ENCODE results near the gene HOXC13. TPM values are rescaled to one million over a fixed set of nuclear protein-coding genes. Genes with fewer than 3 reads are reported as not detected.

HOXC13 gene, protein sequence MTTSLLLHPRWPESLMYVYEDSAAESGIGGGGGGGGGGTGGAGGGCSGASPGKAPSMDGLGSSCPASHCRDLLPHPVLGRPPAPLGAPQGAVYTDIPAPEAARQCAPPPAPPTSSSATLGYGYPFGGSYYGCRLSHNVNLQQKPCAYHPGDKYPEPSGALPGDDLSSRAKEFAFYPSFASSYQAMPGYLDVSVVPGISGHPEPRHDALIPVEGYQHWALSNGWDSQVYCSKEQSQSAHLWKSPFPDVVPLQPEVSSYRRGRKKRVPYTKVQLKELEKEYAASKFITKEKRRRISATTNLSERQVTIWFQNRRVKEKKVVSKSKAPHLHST
- total RNA-seq, result not detected

DNA sequence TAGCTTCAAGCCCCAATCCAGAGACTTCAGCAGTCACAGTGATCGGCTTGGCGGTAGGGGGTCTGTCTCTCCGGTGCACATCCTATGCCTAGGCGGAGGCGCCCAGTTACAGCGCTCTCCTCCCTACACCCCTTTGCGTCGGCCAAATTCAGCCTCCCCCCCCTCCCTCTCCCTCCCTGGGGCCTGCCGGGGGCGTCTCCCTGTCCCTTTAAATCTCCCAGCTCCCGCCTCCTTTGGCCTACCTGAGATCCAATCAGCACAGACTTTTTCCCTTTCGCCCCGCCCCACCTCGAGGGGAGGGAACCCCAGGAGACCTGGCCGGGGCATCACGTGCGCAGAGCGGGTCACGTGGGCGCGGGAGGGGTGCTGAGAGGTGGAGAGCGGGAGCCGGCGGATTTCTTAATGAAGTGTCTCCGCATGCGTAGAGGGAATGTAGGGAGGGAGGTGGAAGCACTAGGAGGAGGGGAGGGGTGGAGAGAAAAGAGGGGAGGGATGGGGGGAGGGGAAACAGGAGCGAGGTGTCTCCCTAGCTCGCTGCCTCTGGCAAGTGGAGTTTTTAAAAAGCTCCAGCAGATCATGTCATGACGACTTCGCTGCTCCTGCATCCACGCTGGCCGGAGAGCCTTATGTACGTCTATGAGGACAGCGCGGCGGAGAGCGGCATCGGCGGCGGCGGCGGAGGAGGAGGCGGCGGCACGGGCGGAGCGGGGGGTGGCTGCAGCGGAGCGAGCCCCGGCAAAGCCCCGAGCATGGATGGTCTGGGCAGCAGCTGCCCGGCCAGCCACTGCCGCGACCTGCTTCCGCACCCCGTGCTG, at the start of gene HOXC13:
HOXC13 (plus strand) TSS at position 506 of the 815 bp plus-strand sequence; CDS start at position 582, 76 bp downstream.
- intact Hi-C loops (cut with micrococcal nuclease), result no loop called here
- CTCF ChIA-PET, result interaction anchor here (2.7 kb wide), 1 partner anchor 67 kb away, joined by 8 read pairs; no protein-coding TSS in a partner anchor
- POLR2A ChIA-PET, result no interaction called here
- H3K4me1 Mint-ChIP-seq (ENCODE audit: low read depth), result peaks cover 8% of the 10 kb centered on the region
- no peaks in the 10 kb centered on the region for H3K9me3 Mint-ChIP-seq
- no peaks in the 10 kb centered on the region for H3K36me3 Mint-ChIP-seq
- peak within 1 kb of the TSS; percentile 21 for H3K4me3 Mint-ChIP-seq
- no peak within 1 kb of the TSS for H3K27ac Mint-ChIP-seq
- peaks cover 77% of the 10 kb centered on the region for H3K27me3 Mint-ChIP-seq
- DNase-seq, result peak; percentile 55

DNA sequence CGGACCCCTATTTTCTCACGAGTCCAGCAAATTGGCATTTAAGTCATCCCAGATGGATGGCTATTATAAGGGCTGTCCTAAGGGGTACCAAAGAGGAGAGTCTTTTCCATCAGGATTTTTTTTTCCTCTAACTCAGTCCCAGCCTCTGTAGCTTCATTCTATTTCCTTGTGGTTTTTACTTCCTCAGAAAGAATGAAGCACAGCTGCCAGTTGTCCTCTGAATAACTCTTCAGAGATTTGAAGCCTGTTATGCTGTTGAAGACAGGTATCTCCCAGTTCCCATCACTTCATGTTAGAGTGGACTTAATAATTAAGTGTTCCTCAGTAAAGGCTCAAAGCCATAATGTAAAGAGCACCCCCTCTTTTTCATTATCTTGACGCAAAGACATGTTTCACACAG, 48.5 kb upstream of the HOXC13 start:
- no peak for DNase-seq
- ChIA-PET POLR2A (no interaction called here), CTCF (no interaction called here)
- H3K4me1 Mint-ChIP-seq (ENCODE audit: low read depth), result no peaks in the 10 kb centered on the region
- H3K27me3 Mint-ChIP-seq, result peaks cover 37% of the 10 kb centered on the region
- H3K27ac Mint-ChIP-seq, result no peak overlapping the region
- H3K36me3 Mint-ChIP-seq, result no peaks in the 10 kb centered on the region
- intact Hi-C loops (cut with micrococcal nuclease), result no loop called here
- H3K9me3 Mint-ChIP-seq, result no peaks in the 10 kb centered on the region
- H3K4me3 Mint-ChIP-seq, result no peak overlapping the region

DNA sequence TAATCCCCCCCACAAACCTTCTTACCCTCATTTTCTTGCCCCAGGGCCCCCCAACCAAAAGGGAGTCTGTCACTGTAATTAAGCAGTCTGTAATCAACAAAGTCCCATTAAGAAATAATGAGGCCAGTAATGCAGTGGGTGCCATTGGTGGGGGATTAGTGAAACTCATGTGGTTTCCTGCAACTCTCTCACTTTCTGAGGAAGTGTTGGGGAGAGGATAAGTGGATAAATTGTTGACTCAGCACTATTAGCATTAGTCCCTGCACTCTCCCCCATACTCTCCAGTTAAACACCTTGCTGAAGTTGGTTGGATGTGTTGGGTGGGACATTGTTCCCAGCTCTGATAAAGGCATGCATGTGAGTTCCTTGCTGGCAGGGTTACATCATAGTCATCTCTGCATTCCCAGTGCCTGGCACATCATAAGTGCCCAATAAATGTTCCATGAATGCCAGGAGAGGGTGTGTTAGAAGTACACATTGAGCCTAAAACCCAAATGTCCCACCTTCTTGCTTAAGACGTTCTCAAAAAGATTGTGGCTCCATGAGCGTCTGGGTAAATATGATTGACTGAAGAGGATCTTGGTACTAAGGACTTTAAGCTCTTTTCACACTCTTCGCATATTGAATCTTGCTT, 45.8 kb upstream of the HOXC13 start:
- CTCF ChIA-PET, result interaction anchor here (0.6 kb wide), 1 partner anchor 162 kb away, joined by 3 read pairs; no protein-coding TSS in a partner anchor
- POLR2A ChIA-PET, result no interaction called here
- Mint-ChIP-seq H3K36me3 (no peaks in the 10 kb centered on the region), H3K9me3 (no peaks in the 10 kb centered on the region), H3K4me1 (ENCODE audit: low read depth) (no peaks in the 10 kb centered on the region), H3K27me3 (peaks cover 42% of the 10 kb centered on the region), H3K4me3 (no peak overlapping the region), H3K27ac (no peak overlapping the region)
- no peak for DNase-seq
- intact Hi-C loops (cut with micrococcal nuclease), result no loop called here

DNA sequence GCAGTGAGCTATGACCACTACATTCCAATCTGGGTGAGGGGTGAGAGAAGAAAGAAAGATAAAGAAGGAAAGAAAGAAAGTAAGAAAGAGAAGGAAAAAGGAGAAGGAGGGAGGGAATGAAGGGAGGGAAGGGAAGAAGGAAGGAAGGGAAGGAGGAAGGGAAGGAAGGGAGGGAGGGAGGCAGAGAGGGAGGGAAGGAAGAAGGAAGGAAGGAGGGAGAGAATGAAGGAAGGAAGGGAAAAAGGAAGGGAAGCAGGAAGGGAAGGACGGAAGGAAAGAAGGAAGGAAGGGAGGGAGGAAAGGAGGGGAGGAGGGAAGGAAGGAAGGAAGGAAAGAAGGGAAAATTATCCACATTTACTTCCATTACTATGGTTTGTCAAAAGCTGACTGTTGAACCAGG, 39.4 kb upstream of the HOXC13 start:
- Mint-ChIP-seq H3K27me3 (peaks cover 39% of the 10 kb centered on the region), H3K9me3 (no peaks in the 10 kb centered on the region), H3K36me3 (no peaks in the 10 kb centered on the region), H3K27ac (no peak overlapping the region), H3K4me1 (ENCODE audit: low read depth) (no peaks in the 10 kb centered on the region), H3K4me3 (no peak overlapping the region)
- POLR2A ChIA-PET, result no interaction called here
- DNase-seq, result no peak
- CTCF ChIA-PET, result no interaction called here
- intact Hi-C loops (cut with micrococcal nuclease), result no loop called here

DNA sequence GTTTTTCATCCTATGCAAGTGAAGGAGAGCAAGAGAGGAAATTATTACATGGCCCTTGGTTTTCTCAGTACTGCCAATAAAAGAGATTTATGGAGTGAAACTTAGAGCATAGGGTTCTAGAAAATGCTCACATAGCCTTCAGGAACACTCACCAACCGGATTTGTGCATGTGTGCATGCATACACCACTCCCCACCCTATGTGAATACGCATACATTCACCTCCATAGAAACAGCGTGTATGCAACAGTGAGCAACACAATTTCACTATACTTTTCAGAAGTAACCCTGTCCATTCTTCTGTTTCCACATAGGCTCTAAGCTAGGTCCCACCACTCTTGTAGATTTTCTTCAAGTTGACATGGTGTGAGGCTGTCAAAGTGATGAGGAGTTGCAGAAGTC, 31.5 kb upstream of the HOXC13 start:
- Mint-ChIP-seq H3K27me3 (peaks cover 17% of the 10 kb centered on the region), H3K9me3 (no peaks in the 10 kb centered on the region), H3K4me1 (ENCODE audit: low read depth) (no peaks in the 10 kb centered on the region), H3K36me3 (no peaks in the 10 kb centered on the region), H3K4me3 (no peak overlapping the region), H3K27ac (no peak overlapping the region)
- ChIA-PET CTCF (no interaction called here), POLR2A (no interaction called here)
- intact Hi-C loops (cut with micrococcal nuclease), result no loop called here
- DNase-seq, result no peak

DNA sequence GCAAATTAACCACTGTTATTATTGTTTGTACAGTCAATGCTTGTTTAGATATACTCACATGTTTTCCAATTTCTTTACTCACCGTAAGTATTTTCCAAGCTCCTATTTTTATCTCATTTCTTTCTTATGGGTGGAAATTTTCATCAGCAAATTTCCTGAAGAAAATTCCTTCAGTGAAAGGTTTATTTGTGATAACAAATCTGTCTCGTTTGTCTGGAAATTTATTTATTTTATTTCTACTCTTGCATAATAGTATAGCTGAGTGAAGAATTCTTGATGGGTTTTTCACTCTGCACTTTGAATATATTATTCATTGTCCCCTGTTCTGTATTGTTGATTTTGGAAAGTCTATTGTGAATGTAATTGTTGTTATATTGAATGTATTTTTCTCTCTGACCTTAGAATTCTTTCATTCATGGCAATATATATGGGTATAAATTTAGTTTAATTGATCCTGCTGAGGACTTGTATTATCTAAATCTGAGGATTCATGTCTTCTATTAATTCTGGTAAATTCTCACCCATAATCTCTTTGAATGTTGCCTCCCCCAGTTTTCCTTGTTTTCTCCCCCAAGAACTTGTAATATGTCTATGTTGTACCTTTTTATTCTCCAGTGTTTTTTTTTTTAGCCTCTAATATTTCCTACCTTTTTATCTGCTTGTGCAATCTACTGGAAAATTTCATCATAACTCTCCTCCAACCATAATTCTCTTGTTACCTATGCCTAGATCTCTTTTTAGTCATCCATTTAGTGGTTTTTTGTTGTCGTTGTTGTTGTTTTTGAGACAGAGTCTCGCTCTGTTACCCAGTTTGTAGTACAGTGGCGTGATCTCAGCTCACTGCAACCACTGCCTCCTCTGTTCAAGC, 21.6 kb upstream of the HOXC13 start:
- Mint-ChIP-seq H3K27me3 (peaks cover 36% of the 10 kb centered on the region), H3K27ac (no peak overlapping the region), H3K36me3 (no peaks in the 10 kb centered on the region), H3K9me3 (no peaks in the 10 kb centered on the region), H3K4me1 (ENCODE audit: low read depth) (no peaks in the 10 kb centered on the region), H3K4me3 (no peak overlapping the region)
- DNase-seq, result no peak
- POLR2A ChIA-PET, result no interaction called here
- CTCF ChIA-PET, result no interaction called here
- intact Hi-C loops (cut with micrococcal nuclease), result no loop called here

DNA sequence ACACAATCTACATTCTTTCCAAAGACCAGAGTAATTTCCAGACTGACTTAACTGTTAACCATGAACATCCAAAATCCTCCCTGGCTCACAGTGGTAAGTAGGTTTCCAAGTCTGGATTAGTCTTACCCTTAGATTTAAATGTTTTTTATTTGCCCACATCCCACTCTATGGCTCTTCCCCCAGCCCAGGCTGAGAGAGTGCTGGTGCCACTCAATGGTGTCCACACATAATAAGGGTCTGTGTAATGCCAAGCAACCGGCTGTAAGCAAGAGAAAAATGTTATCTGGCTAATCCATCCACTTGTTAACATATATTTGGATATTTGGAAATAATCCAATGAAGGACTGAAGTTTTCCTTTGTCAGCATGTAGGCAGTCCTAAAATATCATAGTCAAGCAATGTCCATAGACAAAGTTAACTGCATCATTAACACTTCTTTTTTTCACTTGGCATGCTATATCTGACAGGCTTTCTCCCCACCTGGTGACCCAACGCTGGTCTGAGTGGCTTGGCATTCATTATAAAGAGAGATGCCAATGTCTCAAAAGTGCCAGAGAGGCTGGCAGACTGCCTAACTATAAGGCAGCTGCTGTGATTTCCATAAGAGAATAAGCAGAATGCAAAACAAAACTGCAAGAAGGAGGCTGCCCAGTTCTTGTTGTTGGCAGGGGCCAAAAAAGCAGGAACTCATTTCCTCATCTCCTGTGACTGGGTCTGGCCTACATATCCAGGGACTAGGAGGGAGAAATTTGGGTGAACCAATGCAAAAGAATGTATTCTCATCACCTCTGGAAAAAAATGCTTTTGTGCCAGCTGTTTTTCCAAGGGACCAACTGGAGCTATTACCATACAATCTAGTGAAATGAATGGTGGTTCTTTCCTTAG, 13.9 kb upstream of the HOXC13 start:
- Mint-ChIP-seq H3K36me3 (no peaks in the 10 kb centered on the region), H3K4me1 (ENCODE audit: low read depth) (peaks cover 2% of the 10 kb centered on the region), H3K4me3 (no peak overlapping the region), H3K27me3 (peaks cover 75% of the 10 kb centered on the region), H3K9me3 (no peaks in the 10 kb centered on the region), H3K27ac (no peak overlapping the region)
- intact Hi-C loops (cut with micrococcal nuclease), result no loop called here
- DNase-seq, result no peak
- POLR2A ChIA-PET, result no interaction called here
- CTCF ChIA-PET, result no interaction called here

DNA sequence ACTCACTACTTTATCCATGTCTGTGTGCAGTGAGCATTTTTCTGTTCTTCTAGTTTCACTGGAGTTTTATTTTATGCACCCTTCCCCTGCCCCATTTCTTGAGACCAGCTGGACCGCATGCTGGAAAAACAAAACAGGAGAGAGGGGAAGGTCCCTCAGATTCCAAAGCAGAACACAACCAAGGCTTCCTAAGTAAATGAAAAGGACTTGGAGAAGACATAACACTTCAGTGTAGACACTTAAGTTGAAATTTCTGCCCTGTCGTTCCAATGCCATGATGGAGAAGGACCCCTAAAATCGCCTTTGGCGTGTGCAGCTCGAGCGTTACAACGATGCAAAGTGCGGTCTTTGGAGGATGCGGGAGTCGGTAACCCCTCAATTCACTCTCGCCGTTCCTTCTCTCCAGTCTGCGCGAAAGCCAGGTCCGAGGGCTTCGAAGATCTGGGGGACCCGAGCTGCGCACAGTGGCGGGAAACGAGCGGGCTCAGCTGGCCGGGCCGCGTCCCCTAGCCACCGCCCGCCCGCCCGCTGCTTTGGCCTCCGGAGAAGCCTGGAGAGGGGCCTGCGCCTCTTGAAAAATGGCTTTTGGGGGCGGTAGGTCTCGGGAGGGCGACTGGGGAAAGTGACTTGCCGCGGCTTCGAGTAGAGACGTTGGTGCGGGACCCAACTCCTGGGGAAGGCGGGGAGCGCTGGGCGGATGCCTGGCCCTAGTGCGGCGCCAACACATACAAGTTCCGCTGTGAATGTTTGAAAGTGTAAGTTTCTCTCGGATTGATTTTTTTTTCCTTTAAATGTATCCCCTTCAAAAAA, 11.2 kb upstream of the HOXC13 start:
- Mint-ChIP-seq H3K36me3 (no peaks in the 10 kb centered on the region), H3K4me1 (ENCODE audit: low read depth) (peaks cover 2% of the 10 kb centered on the region), H3K4me3 (no peak overlapping the region), H3K27ac (no peak overlapping the region), H3K27me3 (peaks cover 81% of the 10 kb centered on the region), H3K9me3 (no peaks in the 10 kb centered on the region)
- intact Hi-C loops (cut with micrococcal nuclease), result no loop called here
- no peak for DNase-seq
- ChIA-PET POLR2A (no interaction called here), CTCF (interaction anchor here (0.6 kb wide), 1 partner anchor 105 kb away, joined by 3 read pairs; the partner anchor contains the start of gene HOXC5)

DNA sequence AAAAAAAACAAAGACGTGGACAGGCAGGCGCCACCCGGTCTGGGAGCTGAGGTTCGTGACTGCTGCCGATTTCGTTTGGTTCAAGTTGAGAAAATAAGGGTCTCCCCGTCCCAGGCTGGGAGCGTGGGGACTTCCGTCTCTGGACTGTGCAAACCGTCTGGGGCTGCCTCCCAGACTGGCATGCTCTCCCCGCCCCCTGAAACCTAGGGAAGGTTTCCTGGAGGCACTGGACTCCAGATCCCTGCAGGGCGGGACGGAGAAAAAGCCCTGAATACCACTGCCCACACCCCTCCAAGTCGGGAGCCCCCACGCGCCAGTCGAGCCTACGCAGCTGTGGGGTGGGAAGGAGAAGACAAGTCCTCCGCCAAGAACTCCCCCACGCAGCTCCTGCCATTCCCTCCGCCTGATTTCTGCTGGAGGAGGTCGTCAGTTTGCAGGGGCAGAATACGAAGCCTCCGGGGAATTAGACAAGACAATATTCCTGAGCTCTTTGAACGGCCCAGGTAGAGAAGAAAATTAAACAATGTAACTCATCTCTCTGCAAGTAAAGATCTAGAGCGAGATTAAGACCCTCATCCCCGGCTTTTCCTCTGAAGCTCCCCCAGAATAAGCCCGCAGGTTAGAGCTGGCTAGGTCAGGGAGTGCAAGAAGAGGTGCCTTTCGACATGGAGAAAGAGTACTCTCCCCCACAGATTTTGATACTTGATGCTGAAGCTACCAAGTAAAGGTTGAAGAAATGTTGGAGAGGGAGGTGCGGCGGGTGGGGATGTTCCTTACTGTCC, 10.4 kb upstream of the HOXC13 start:
- no peak for DNase-seq
- Mint-ChIP-seq H3K4me1 (ENCODE audit: low read depth) (peaks cover 2% of the 10 kb centered on the region), H3K9me3 (no peaks in the 10 kb centered on the region), H3K36me3 (no peaks in the 10 kb centered on the region), H3K27me3 (peaks cover 81% of the 10 kb centered on the region), H3K4me3 (no peak overlapping the region), H3K27ac (no peak overlapping the region)
- POLR2A ChIA-PET, result no interaction called here
- intact Hi-C loops (cut with micrococcal nuclease), result no loop called here
- CTCF ChIA-PET, result interaction anchor here (0.6 to 0.8 kb wide), 3 partner anchors 44 to 159 kb away, joined by 3 read pairs; partner anchors contain the start of gene HOXC5

DNA sequence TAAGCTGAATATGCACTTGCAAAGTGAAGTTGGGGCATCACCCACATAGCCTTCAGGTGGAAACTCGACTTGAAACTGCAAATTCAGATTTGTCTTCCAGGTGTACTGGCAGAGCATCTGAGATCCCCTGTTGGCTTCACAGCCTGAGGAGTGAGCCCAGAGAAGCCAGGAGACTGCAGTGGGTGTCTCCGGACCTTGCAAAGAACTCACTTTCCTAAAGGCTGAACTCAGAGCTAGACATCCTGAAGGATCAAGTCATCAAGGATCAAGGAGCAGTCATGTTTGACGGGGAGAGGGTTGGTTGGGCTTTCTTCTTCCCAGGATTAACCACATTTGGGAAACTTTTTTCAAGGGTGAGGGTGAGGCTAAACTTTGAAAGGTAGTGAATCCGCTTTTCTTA, 9.1 kb upstream of the HOXC13 start:
- ChIA-PET CTCF (no interaction called here), POLR2A (no interaction called here)
- DNase-seq, result no peak
- Mint-ChIP-seq H3K27me3 (peaks cover 85% of the 10 kb centered on the region), H3K9me3 (no peaks in the 10 kb centered on the region), H3K4me3 (no peak overlapping the region), H3K36me3 (no peaks in the 10 kb centered on the region), H3K4me1 (ENCODE audit: low read depth) (peaks cover 2% of the 10 kb centered on the region), H3K27ac (no peak overlapping the region)
- intact Hi-C loops (cut with micrococcal nuclease), result no loop called here

All from activated CD4-positive, alpha-beta memory T cell treated with anti-CD3 and anti-CD28 coated beads for 36 hours (primary cell).